ENCODE results near the gene SV2C.

SV2C gene

DNA sequence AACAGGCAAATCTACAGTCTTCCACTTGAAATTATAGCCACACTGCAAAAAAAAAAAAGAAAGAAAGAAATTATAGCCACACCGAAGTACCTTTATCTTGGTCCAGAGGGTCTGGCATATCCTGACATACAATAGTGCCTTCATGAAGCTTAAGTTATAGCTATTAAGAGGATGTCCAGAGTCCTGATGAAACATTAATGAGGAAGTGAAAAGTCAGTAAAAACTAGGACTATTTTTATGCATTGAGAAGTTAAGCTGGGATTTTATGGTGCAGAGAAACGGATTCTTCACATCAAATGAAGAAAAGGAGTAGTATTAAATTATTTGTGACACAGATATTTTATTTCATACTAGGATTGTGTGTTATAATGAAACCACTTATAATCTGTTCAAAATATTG, 123.9 kb downstream of the SV2C start:
- H3K4me3 ChIP-seq (ENCODE audit: low read depth, low read length) = no peak overlapping the region
- H3K9me3 ChIP-seq (ENCODE audit: control insufficient read depth, insufficient read depth, low read depth, low read length) = peaks cover 6% of the 10 kb centered on the region
- H3K36me3 ChIP-seq (ENCODE audit: control insufficient read depth, insufficient read depth, low read length) = no peaks in the 10 kb centered on the region
- peaks cover 5% of the 10 kb centered on the region; the same call in 1 of the 2 replicates for H3K4me1 ChIP-seq (ENCODE audit: control insufficient read depth, insufficient read depth, low read length)
- H3K27ac ChIP-seq (ENCODE audit: low read depth, low read length) = no peak overlapping the region
- no peak overlapping the region for H3K9ac ChIP-seq (ENCODE audit: low read length)
- H3K27me3 ChIP-seq (ENCODE audit: control insufficient read depth, insufficient read depth, low read length) = no peaks in the 10 kb centered on the region

DNA sequence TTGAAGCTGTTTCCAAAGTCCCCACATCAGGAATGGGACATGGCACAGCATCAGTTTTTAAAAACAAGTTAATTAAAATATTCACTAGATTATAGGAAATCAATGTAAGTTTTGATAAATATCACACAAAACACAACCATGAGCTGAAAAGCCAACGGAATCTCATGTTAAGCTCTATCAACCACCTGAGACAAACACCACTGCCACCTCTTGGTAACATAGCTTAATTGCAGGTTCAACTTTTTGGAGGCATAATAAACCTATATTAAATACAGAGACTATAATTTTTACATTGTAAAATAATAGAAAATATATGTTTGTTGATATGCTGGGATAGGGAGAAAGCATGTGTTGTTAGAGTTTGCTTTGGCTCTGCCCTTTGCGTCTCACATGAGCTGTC, 126.1 kb downstream of the SV2C start:
- H3K27me3 ChIP-seq (ENCODE audit: control insufficient read depth, insufficient read depth, low read length) = no peaks in the 10 kb centered on the region
- H3K36me3 ChIP-seq (ENCODE audit: control insufficient read depth, insufficient read depth, low read length) = no peaks in the 10 kb centered on the region
- H3K9ac ChIP-seq (ENCODE audit: low read length) = no peak overlapping the region
- peaks cover 5% of the 10 kb centered on the region; the same call in 1 of the 2 replicates for H3K4me1 ChIP-seq (ENCODE audit: control insufficient read depth, insufficient read depth, low read length)
- peaks cover 6% of the 10 kb centered on the region for H3K9me3 ChIP-seq (ENCODE audit: control insufficient read depth, insufficient read depth, low read depth, low read length)
- no peak overlapping the region for H3K27ac ChIP-seq (ENCODE audit: low read depth, low read length)
- H3K4me3 ChIP-seq (ENCODE audit: low read depth, low read length) = no peak overlapping the region

DNA sequence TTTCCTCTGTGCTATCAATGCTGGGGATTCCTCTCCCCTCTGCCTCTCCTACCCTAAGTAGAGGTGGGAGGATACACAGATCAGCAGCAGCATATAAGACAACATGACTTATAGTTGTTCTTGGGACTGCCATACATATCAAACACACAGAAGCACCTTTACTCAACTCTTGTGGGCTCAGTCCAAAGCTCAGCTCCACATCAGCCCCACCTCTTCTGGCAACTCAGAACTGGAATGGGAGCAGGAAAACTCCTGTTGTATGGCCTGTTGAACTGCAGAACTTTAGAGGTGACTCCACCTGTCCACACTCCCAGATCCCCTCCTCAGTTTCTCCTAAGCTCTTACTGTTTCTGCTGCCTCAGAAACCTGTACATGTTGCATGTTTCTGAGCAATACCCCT, 127.8 kb downstream of the SV2C start:
- no peaks in the 10 kb centered on the region for H3K36me3 ChIP-seq (ENCODE audit: control insufficient read depth, insufficient read depth, low read length)
- no peak overlapping the region for H3K9ac ChIP-seq (ENCODE audit: low read length)
- no peaks in the 10 kb centered on the region for H3K27me3 ChIP-seq (ENCODE audit: control insufficient read depth, insufficient read depth, low read length)
- no peaks in the 10 kb centered on the region for H3K4me1 ChIP-seq (ENCODE audit: control insufficient read depth, insufficient read depth, low read length)
- H3K9me3 ChIP-seq (ENCODE audit: control insufficient read depth, insufficient read depth, low read depth, low read length) = peaks cover 6% of the 10 kb centered on the region
- no peak overlapping the region for H3K27ac ChIP-seq (ENCODE audit: low read depth, low read length)
- H3K4me3 ChIP-seq (ENCODE audit: low read depth, low read length) = no peak overlapping the region

DNA sequence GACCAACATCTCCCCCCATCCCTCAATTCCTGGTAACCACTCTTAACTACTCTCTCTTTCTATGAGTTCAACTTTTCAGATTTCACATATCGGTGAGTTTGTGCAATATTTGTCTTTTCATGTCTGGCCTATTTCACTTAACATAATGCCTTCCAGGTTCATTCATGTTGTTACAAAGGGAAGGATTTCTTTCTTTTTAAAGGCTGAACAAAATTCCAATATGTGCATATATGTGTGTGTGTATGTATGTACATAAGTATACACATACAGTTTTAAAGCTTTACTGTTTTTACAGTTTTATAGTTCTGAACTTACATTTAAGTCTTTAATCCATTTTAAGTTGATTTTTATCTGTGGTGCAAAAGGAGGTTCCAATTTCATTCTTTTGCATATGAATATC, 130.7 kb downstream of the SV2C start:
- H3K27me3 ChIP-seq (ENCODE audit: control insufficient read depth, insufficient read depth, low read length) = peaks cover 3% of the 10 kb centered on the region; the same call in 1 of the 2 replicates
- H3K27ac ChIP-seq (ENCODE audit: low read depth, low read length) = no peak overlapping the region
- peaks cover 6% of the 10 kb centered on the region for H3K9me3 ChIP-seq (ENCODE audit: control insufficient read depth, insufficient read depth, low read depth, low read length)
- no peaks in the 10 kb centered on the region for H3K36me3 ChIP-seq (ENCODE audit: control insufficient read depth, insufficient read depth, low read length)
- no peak overlapping the region for H3K9ac ChIP-seq (ENCODE audit: low read length)
- H3K4me1 ChIP-seq (ENCODE audit: control insufficient read depth, insufficient read depth, low read length) = no peaks in the 10 kb centered on the region
- no peak overlapping the region for H3K4me3 ChIP-seq (ENCODE audit: low read depth, low read length)

DNA sequence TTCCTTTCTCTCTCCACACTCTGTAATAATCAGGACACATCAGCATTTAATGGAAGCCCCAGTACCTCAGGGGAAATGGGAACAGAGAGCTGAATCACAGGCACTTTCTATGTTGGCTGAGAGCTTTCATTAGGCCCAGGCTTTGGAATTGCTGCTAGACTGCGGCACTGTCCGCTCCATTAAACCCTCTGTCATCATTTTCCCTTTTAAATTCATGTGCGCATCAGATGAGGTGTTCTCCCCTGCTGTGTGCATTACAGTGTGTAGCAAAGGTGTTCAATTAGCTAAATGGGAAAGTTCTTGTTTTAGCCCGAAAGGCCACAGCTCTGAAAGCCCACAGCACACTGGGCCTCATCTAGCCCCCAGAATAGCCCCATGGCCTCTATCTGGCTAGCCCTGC, 133.6 kb downstream of the SV2C start:
- Histone ChIP-seq H3K9me3 (ENCODE audit: control insufficient read depth, insufficient read depth, low read depth, low read length) (no peaks in the 10 kb centered on the region), H3K4me3 (ENCODE audit: low read depth, low read length) (no peak overlapping the region), H3K27ac (ENCODE audit: low read depth, low read length) (no peak overlapping the region), H3K27me3 (ENCODE audit: control insufficient read depth, insufficient read depth, low read length) (peaks cover 3% of the 10 kb centered on the region; the same call in 1 of the 2 replicates), H3K9ac (ENCODE audit: low read length) (no peak overlapping the region), H3K36me3 (ENCODE audit: control insufficient read depth, insufficient read depth, low read length) (no peaks in the 10 kb centered on the region), H3K4me1 (ENCODE audit: control insufficient read depth, insufficient read depth, low read length) (no peaks in the 10 kb centered on the region)

DNA sequence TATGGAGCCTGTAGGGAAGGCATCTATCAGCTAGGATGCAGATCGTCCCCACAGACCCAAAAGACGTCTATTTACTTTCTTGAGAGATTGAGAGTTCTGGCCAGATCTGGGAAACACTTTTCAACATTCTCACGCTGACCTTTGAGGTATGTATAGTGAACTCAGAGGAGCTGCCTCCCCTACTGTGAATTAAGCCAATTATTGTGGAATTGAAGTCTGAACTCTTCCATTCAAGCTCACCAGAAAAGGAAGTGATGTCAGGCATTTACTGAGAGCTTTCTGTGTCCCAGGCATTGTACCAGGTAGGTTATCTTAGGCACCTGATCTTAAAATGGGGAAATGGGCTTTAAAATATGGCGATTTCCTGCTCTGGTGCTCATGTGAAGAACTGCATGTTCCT, 136.5 kb downstream of the SV2C start:
- H3K4me1 ChIP-seq (ENCODE audit: control insufficient read depth, insufficient read depth, low read length) = no peaks in the 10 kb centered on the region
- H3K9ac ChIP-seq (ENCODE audit: low read length) = no peak overlapping the region
- no peaks in the 10 kb centered on the region for H3K36me3 ChIP-seq (ENCODE audit: control insufficient read depth, insufficient read depth, low read length)
- H3K4me3 ChIP-seq (ENCODE audit: low read depth, low read length) = no peak overlapping the region
- H3K9me3 ChIP-seq (ENCODE audit: control insufficient read depth, insufficient read depth, low read depth, low read length) = no peaks in the 10 kb centered on the region
- H3K27me3 ChIP-seq (ENCODE audit: control insufficient read depth, insufficient read depth, low read length) = peaks cover 3% of the 10 kb centered on the region; the same call in 1 of the 2 replicates
- no peak overlapping the region for H3K27ac ChIP-seq (ENCODE audit: low read depth, low read length)

DNA sequence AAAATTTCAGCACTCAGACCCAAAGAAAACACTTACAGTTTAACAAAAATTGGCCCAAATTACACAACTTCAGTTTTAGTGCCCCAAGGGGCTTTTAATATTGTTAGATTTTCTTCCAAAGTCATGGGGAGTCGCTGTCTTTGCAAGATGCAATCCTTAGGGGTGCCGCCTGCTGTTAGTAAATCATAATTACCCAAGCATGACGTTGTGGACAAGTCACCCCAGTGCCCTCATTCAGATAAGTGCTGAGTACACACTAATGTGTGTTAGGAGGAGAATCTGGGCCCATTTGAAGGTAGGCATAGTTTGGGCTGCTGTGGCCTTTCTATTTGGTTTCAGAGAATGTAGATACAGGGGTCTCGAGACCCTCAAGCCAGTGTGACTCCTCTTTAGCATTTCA, 138.1 kb downstream of the SV2C start:
- no peaks in the 10 kb centered on the region for H3K9me3 ChIP-seq (ENCODE audit: control insufficient read depth, insufficient read depth, low read depth, low read length)
- H3K27me3 ChIP-seq (ENCODE audit: control insufficient read depth, insufficient read depth, low read length) = no peaks in the 10 kb centered on the region
- no peak overlapping the region for H3K27ac ChIP-seq (ENCODE audit: low read depth, low read length)
- H3K36me3 ChIP-seq (ENCODE audit: control insufficient read depth, insufficient read depth, low read length) = no peaks in the 10 kb centered on the region
- H3K9ac ChIP-seq (ENCODE audit: low read length) = no peak overlapping the region
- H3K4me1 ChIP-seq (ENCODE audit: control insufficient read depth, insufficient read depth, low read length) = no peaks in the 10 kb centered on the region
- H3K4me3 ChIP-seq (ENCODE audit: low read depth, low read length) = no peak overlapping the region

DNA sequence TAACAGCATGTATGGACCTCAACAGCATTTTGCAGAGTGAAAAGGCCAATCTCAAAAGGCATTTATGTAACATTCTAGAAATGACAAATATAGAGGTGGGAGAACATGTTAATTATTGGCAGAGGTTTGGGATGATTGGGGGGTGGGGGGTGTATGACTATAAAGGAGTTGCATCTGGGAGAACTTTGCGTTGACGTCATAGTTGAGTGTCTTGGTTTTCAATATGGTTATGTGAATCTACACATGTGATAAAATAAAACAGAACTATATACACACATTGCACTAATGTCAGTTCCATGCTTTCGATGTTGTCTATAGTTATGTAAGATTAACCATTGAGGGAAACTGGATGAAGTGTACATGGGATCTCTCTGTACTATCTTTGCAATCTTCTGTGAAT, 139.1 kb downstream of the SV2C start:
- no peak overlapping the region for H3K27ac ChIP-seq (ENCODE audit: low read depth, low read length)
- no peaks in the 10 kb centered on the region for H3K4me1 ChIP-seq (ENCODE audit: control insufficient read depth, insufficient read depth, low read length)
- H3K9ac ChIP-seq (ENCODE audit: low read length) = no peak overlapping the region
- no peaks in the 10 kb centered on the region for H3K9me3 ChIP-seq (ENCODE audit: control insufficient read depth, insufficient read depth, low read depth, low read length)
- no peak overlapping the region for H3K4me3 ChIP-seq (ENCODE audit: low read depth, low read length)
- H3K36me3 ChIP-seq (ENCODE audit: control insufficient read depth, insufficient read depth, low read length) = no peaks in the 10 kb centered on the region
- H3K27me3 ChIP-seq (ENCODE audit: control insufficient read depth, insufficient read depth, low read length) = no peaks in the 10 kb centered on the region

DNA sequence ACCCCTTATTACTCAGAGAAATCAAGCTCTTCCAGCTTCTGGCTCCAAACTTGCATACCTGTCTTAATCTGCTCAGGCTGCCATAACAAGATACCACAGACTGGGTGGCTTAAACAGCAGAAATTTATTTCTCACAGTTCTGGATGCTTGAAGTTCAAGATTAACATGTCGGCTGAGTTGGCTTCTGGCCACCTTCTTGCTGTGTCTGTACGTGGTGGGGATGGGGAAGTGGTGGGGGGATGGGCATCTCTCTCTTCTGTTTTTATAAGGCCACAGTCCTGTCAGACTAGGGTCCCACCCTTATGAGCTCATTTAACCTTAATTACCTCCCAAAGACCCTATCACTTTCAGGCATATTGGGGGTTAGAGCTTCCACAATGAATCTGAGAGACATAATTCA, 140.5 kb downstream of the SV2C start:
- H3K36me3 ChIP-seq (ENCODE audit: control insufficient read depth, insufficient read depth, low read length) = no peaks in the 10 kb centered on the region
- H3K9ac ChIP-seq (ENCODE audit: low read length) = no peak overlapping the region
- H3K4me1 ChIP-seq (ENCODE audit: control insufficient read depth, insufficient read depth, low read length) = peaks cover 5% of the 10 kb centered on the region; the same call in 1 of the 2 replicates
- no peaks in the 10 kb centered on the region for H3K27me3 ChIP-seq (ENCODE audit: control insufficient read depth, insufficient read depth, low read length)
- no peak overlapping the region for H3K27ac ChIP-seq (ENCODE audit: low read depth, low read length)
- no peak overlapping the region for H3K4me3 ChIP-seq (ENCODE audit: low read depth, low read length)
- H3K9me3 ChIP-seq (ENCODE audit: control insufficient read depth, insufficient read depth, low read depth, low read length) = no peaks in the 10 kb centered on the region

DNA sequence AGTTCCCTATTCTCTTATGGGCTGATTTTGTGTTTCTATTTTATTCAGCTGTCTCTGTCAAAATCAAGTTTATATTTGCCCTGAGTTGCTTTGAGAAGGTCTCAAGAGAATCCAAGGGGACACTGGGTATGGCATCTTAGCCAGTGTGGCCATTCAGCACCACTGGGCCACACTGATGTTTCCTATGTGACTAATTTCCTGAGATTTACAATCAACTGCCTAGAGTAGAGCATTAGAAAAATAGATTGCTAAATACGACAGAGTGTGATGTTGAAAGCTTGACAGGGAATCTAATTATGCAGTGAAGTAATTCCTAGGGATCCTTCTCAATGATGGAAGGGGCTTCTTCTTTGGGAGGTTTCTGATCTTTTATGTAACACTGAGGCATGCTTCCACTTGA, 141.7 kb downstream of the SV2C start:
- H3K9me3 ChIP-seq (ENCODE audit: control insufficient read depth, insufficient read depth, low read depth, low read length) = no peaks in the 10 kb centered on the region
- peaks cover 5% of the 10 kb centered on the region; the same call in 1 of the 2 replicates for H3K4me1 ChIP-seq (ENCODE audit: control insufficient read depth, insufficient read depth, low read length)
- no peaks in the 10 kb centered on the region for H3K36me3 ChIP-seq (ENCODE audit: control insufficient read depth, insufficient read depth, low read length)
- no peak overlapping the region for H3K9ac ChIP-seq (ENCODE audit: low read length)
- no peaks in the 10 kb centered on the region for H3K27me3 ChIP-seq (ENCODE audit: control insufficient read depth, insufficient read depth, low read length)
- H3K27ac ChIP-seq (ENCODE audit: low read depth, low read length) = no peak overlapping the region
- no peak overlapping the region for H3K4me3 ChIP-seq (ENCODE audit: low read depth, low read length)

DNA sequence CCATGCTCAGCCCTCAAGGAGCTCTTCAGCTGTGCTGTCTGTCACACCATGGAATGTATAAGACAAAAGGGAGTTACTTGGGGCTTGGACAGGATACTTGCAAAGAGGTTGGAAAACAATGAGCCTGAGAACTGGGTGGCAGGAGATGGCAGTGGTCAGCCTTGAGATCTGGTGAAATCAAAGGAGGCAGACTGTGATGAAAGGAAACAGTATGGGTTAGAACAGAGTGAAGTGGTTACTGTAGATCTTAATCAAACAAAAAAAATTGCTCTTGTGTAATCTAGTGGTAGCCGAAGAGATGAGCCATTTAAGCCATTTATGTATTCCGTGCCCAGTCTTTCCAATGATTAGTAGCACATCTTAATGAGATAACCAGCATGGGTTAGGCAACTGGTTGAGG, 142.2 kb downstream of the SV2C start:
- Histone ChIP-seq H3K4me3 (ENCODE audit: low read depth, low read length) (no peak overlapping the region), H3K36me3 (ENCODE audit: control insufficient read depth, insufficient read depth, low read length) (no peaks in the 10 kb centered on the region), H3K27me3 (ENCODE audit: control insufficient read depth, insufficient read depth, low read length) (no peaks in the 10 kb centered on the region), H3K4me1 (ENCODE audit: control insufficient read depth, insufficient read depth, low read length) (peaks cover 5% of the 10 kb centered on the region; the same call in 1 of the 2 replicates), H3K27ac (ENCODE audit: low read depth, low read length) (no peak overlapping the region), H3K9me3 (ENCODE audit: control insufficient read depth, insufficient read depth, low read depth, low read length) (no peaks in the 10 kb centered on the region), H3K9ac (ENCODE audit: low read length) (no peak overlapping the region)

DNA sequence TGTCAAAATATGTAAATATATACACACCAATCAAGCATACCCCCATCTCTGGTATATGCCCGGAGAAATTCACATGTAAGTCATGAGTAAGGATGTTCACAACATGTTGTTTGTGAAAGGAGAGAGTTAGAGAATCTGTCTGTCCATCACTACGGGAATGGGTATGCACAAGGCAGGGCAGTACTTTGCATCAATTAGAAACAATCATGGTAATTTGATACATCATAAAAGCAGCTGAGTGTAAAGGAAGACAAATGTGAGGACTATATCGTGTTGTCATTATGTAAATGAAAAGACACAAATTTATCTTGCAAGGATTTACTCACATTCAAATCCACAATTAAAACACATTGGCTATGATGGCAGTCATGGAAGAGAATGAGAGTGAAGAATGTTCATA, 146.7 kb downstream of the SV2C start:
- Histone ChIP-seq H3K9me3 (ENCODE audit: control insufficient read depth, insufficient read depth, low read depth, low read length) (no peaks in the 10 kb centered on the region), H3K36me3 (ENCODE audit: control insufficient read depth, insufficient read depth, low read length) (no peaks in the 10 kb centered on the region), H3K27ac (ENCODE audit: low read depth, low read length) (no peak overlapping the region), H3K27me3 (ENCODE audit: control insufficient read depth, insufficient read depth, low read length) (no peaks in the 10 kb centered on the region), H3K4me3 (ENCODE audit: low read depth, low read length) (no peak overlapping the region), H3K9ac (ENCODE audit: low read length) (no peak overlapping the region), H3K4me1 (ENCODE audit: control insufficient read depth, insufficient read depth, low read length) (peaks cover 5% of the 10 kb centered on the region; the same call in 1 of the 2 replicates)

Measured in HUES6 (cell line).